ENCODE data around the gene RWDD1. TPM values are rescaled to one million over a fixed set of nuclear protein-coding genes. Genes with fewer than 3 reads are reported as not detected.

RWDD1 gene
- 32.7 and 43.8 TPM in 2 replicates for total RNA-seq

GRCh38 chr6:116570856-116571682 lies at the start of gene RWDD1:
Gene RWDD1 (plus strand): TSS chr6:116571504. CDS start chr6:116571583, 79 bp downstream.

DNA sequence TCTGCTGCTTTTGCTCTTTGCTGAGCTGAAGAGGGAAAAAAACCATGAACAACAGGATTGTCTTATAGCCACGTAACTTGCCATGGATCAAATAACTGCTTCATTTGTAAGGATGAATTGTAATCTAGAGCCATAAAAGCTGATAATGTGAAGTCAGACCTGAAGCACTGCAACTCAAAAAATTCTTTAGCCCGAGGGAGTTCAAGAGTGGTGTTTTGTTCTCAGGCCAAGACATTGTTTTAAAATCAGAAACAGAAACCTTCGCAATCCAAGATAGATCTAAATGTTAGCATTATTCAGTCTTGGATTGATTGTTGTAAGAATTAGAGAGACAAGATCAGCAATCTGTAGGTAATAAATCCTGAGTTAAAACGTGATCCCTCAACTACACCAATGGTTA lies 25.7 kb upstream of the RWDD1 start, which contains the start of gene TRAPPC3L:
Gene TRAPPC3L, minus strand, starts transcription at position 34 of the 400 bp plus-strand sequence. CDS start 170 bp downstream, outside the sequence.

GRCh38 chr6:116553451-116553850 lies 17.9 kb upstream of the RWDD1 start, which contains the start of gene CALHM4:
Gene CALHM4 (plus strand): TSS chr6:116553751. CDS start chr6:116553794, 43 bp downstream.

DNA sequence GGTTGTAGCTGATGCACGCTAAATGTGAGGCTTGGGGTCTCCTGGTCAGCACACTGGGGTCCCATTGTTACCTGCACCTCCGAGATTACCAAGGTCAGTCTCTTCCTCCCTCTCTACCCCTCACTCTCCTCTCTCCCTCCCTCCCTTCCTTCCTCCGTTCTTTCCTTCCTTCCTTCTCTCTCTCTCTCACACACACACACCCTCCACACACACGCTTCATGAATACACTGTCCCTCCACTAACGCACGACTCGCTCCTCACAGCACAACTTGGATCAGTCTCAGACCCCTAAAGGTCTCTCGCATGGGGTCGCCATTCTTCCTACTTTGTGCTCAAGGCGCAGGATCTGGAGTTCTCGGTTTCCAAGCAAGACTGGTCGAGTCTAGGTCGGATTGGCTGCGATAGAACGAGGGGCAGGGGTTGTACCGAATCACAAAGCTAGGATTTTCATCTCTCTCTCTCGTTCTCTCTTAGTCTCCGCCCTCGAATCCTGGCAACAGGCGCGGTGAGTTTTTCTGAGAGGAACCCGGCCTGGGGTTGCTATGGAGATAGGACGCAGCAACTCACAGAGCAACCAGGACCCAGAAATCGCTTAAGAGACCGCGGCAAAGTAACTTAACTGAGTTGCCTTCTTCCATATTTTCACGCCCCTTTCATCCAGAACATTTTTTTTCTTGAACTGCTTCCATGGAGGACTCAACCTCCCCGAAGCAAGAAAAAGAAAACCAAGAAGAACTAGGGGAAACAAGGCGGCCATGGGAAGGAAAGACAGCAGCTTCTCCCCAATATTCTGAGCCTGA lies 44.8 kb downstream of the RWDD1 start, which contains the start of gene RSPH4A:
Gene RSPH4A, plus strand, starts transcription at position 543 of the 800 bp plus-strand sequence. Its CDS starts 145 bp downstream, at position 688.

Other genes starting within 250 kb of the RWDD1 start
- 43.0 and 64.6 TPM in 2 replicates for gene DSE, start 200.6 kb upstream of the RWDD1 start, total RNA-seq
- 2.0 and 6.2 TPM in 2 replicates for gene CALHM6, start 110.1 kb upstream of the RWDD1 start, total RNA-seq
- gene CALHM5, start 59.9 kb upstream of the RWDD1 start, total RNA-seq: 2.3 and 4.0 TPM in 2 replicates
- not detected in 2 replicates for gene TRAPPC3L, start 25.8 kb upstream of the RWDD1 start, total RNA-seq
- not detected in 2 replicates for gene CALHM4, start 17.8 kb upstream of the RWDD1 start, total RNA-seq
- gene RSPH4A, start 45.0 kb downstream of the RWDD1 start, total RNA-seq: 0.40 TPM in 1 of 2 replicates, not detected in the other
- 4.4 and 6.9 TPM in 2 replicates for gene ZUP1, start 97.3 kb downstream of the RWDD1 start, total RNA-seq
- gene KPNA5, start 109.7 kb downstream of the RWDD1 start, total RNA-seq: 3.1 and 9.3 TPM in 2 replicates
- 31.2 and 45.2 TPM in 2 replicates for gene FAM162B, start 194.2 kb downstream of the RWDD1 start, total RNA-seq